ENCODE results near the gene LVRN. TPM values are rescaled to one million over a fixed set of nuclear protein-coding genes. Genes with fewer than 3 reads are reported as not detected.

Gene LVRN
- polyA plus RNA-seq, 3 donors: not detected

- Mint-ChIP-seq H3K27me3 (ENCODE audit: low read depth in 3 of 3) (peaks cover 0 to 2% (median 2%) of the 10 kb centered on the region in 3 donors), H3K4me3 (no peak overlapping the region), H3K27ac (no peak overlapping the region), H3K36me3 (no peaks in the 10 kb centered on the region), H3K4me1 (no peaks in the 10 kb centered on the region), H3K9me3 (peaks cover 0 to 2% (median 0%) of the 10 kb centered on the region in 7 donors)
- Histone ChIP-seq H3K27me3 (ENCODE audit: control insufficient read depth in 2 of 2, insufficient read depth in 2 of 2, low read length in 2 of 2) (no peaks in the 10 kb centered on the region), H3K27ac (ENCODE audit: low read depth in 1 of 2, low read length in 2 of 2) (no peak overlapping the region), H3K4me3 (replicated peaks in 1 of 3; ENCODE audit: low read depth in 2 of 3, low read length in 3 of 3) (no peak overlapping the region), H3K9me3 (replicated peaks in 1 of 2; ENCODE audit: control insufficient read depth in 1 of 2, insufficient read depth in 1 of 2, low read length in 2 of 2) (no peaks in the 10 kb centered on the region), H3K4me1 (ENCODE audit: control insufficient read depth in 1 of 2, insufficient read depth in 2 of 2, low read length in 2 of 2) (no peaks in the 10 kb centered on the region), H3K9ac (ENCODE audit: insufficient read depth, low read length, poor library complexity, severe bottlenecking) (no peak overlapping the region), H3K4me2 (replicated peaks; ENCODE audit: extremely low read depth, low read length, poor library complexity, severe bottlenecking) (no peak overlapping the region), H2AFZ (ENCODE audit: insufficient read depth, low read depth, low read length, poor library complexity, severe bottlenecking) (no peak overlapping the region), H3K36me3 (replicated peaks in 1 of 2; ENCODE audit: control insufficient read depth in 1 of 2, insufficient read depth in 2 of 2, low read length in 2 of 2) (no peaks in the 10 kb centered on the region), H4K20me1 (ENCODE audit: insufficient read depth, low read length) (no peaks in the 10 kb centered on the region), H3K79me2 (ENCODE audit: insufficient read depth, low read length) (no peaks in the 10 kb centered on the region)
- no peak for TF ChIP-seq CTCF (IDR thresholded peaks at IDR 0.05)
- intact Hi-C loops (cut with micrococcal nuclease): no loop called here
- DNase-seq: no peak
Observed at GRCh38 chr5:116023619-116024018, 61.3 kb downstream of the LVRN start.

- intact Hi-C loops (cut with micrococcal nuclease): no loop called here
- peaks cover 0 to 5% (median 0%) of the 10 kb centered on the region in 3 donors for H3K27me3 Mint-ChIP-seq (ENCODE audit: low read depth in 3 of 3)
- Histone ChIP-seq H3K36me3 (replicated peaks in 1 of 2; ENCODE audit: control insufficient read depth in 1 of 2, insufficient read depth in 2 of 2, low read length in 2 of 2) (no peaks in the 10 kb centered on the region), H3K4me1 (ENCODE audit: control insufficient read depth in 1 of 2, insufficient read depth in 2 of 2, low read length in 2 of 2) (no peaks in the 10 kb centered on the region), H3K79me2 (ENCODE audit: insufficient read depth, low read length) (no peaks in the 10 kb centered on the region), H3K4me3 (replicated peaks in 1 of 3; ENCODE audit: low read depth in 2 of 3, low read length in 3 of 3) (no peak overlapping the region), H3K27me3 (ENCODE audit: control insufficient read depth in 2 of 2, insufficient read depth in 2 of 2, low read length in 2 of 2) (no peaks in the 10 kb centered on the region), H3K4me2 (replicated peaks; ENCODE audit: extremely low read depth, low read length, poor library complexity, severe bottlenecking) (no peak overlapping the region), H2AFZ (ENCODE audit: insufficient read depth, low read depth, low read length, poor library complexity, severe bottlenecking) (no peak overlapping the region), H3K9me3 (replicated peaks in 1 of 2; ENCODE audit: control insufficient read depth in 1 of 2, insufficient read depth in 1 of 2, low read length in 2 of 2) (no peaks in the 10 kb centered on the region), H4K20me1 (ENCODE audit: insufficient read depth, low read length) (no peaks in the 10 kb centered on the region), H3K27ac (ENCODE audit: low read depth in 1 of 2, low read length in 2 of 2) (no peak overlapping the region), H3K9ac (ENCODE audit: insufficient read depth, low read length, poor library complexity, severe bottlenecking) (no peak overlapping the region)
- peaks cover 0 to 5% (median 0%) of the 10 kb centered on the region in 7 donors for H3K9me3 Mint-ChIP-seq
- no peak overlapping the region for H3K27ac Mint-ChIP-seq
- H3K4me3 Mint-ChIP-seq: no peak overlapping the region
- H3K36me3 Mint-ChIP-seq: no peaks in the 10 kb centered on the region
- no peak for DNase-seq
- H3K4me1 Mint-ChIP-seq: no peaks in the 10 kb centered on the region
- no peak for TF ChIP-seq CTCF (IDR thresholded peaks at IDR 0.05)
- no CpG with 5 or more reads among the region's 1 CpG for WGBS (ENCODE audit: insufficient coverage)
Observed at GRCh38 chr5:116025866-116026265, 63.6 kb downstream of the LVRN start.
